ENCODE measurements around the gene DSPP. TPM values are rescaled to one million over a fixed set of nuclear protein-coding genes. Genes with fewer than 3 reads are reported as not detected.

Gene DSPP
- total RNA-seq, 4 donors from 2014 or later, result not detected

DNA sequence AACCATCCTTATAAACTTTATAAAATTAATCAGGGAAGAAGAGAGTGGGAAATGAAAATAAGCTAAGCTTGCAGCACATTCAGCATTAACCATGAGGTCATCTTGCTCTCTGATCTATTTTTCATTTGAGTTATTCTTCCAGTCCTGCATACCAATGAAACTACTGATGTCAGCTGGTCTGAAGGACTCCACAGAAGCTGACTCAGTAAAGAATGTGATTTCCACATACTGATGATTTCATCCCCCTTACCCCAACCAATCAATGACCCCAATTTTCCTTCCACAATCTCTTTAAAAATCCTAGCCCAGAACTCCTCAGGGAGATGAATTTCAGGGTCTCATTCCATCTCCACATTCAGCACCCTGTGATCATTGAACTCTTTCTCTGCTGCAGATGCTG is 18.8 kb upstream of the DSPP start:
- Histone ChIP-seq H3K4me1 (no peaks in the 10 kb centered on the region), H3K27me3 (no peaks in the 10 kb centered on the region), H3K27ac (no peak overlapping the region), H3K9me3 (no peaks in the 10 kb centered on the region), H3K4me3 (no peak overlapping the region), H3K36me3 (no peaks in the 10 kb centered on the region)
- ATAC-seq, result peak; percentile 75 to 85
- intact Hi-C loops (cut with DNase I; ENCODE audit: low total_unique reads) (no loop called here), in situ Hi-C loops (cut with MboI; ENCODE audit: low sequenced_read_pairs in 4 of 4) (no loop called here)
- no peak for TF ChIP-seq POLR2A (IDR thresholded peaks at IDR 0.05)
- TF ChIP-seq, protein P1, sequence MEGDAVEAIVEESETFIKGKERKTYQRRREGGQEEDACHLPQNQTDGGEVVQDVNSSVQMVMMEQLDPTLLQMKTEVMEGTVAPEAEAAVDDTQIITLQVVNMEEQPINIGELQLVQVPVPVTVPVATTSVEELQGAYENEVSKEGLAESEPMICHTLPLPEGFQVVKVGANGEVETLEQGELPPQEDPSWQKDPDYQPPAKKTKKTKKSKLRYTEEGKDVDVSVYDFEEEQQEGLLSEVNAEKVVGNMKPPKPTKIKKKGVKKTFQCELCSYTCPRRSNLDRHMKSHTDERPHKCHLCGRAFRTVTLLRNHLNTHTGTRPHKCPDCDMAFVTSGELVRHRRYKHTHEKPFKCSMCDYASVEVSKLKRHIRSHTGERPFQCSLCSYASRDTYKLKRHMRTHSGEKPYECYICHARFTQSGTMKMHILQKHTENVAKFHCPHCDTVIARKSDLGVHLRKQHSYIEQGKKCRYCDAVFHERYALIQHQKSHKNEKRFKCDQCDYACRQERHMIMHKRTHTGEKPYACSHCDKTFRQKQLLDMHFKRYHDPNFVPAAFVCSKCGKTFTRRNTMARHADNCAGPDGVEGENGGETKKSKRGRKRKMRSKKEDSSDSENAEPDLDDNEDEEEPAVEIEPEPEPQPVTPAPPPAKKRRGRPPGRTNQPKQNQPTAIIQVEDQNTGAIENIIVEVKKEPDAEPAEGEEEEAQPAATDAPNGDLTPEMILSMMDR (IDR thresholded peaks at IDR 0.05 in 4 of 5, conservative IDR thresholded peaks at IDR 0.05 in 1 of 5), result no peak
- no peak for DNase-seq

DNA sequence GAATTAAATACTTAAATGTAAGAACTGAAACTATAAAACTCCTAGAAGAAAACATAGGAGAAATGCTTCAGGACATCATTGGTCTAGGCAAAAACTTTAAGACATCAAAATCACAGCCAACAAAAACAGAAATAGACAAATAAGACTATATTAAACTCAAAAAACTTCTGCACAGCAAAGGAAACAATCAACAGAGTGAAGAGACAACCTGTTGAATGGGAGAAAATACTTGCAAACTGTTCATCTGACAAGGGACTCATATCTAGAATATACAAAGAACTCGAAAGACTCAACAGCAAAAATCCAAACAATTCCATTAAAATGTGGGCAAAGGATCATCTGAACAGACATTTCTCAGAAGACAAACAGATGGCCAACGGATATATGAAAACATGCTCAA is 16.2 kb upstream of the DSPP start:
- in situ Hi-C loops (cut with MboI; ENCODE audit: low sequenced_read_pairs in 4 of 4), result no loop called here
- H3K27me3 ChIP-seq, result no peaks in the 10 kb centered on the region
- no peak for TF ChIP-seq POLR2A (IDR thresholded peaks at IDR 0.05)
- TF ChIP-seq, protein P1 (IDR thresholded peaks at IDR 0.05 in 4 of 5, conservative IDR thresholded peaks at IDR 0.05 in 1 of 5), result no peak
- H3K4me1 ChIP-seq, result no peaks in the 10 kb centered on the region
- H3K4me3 ChIP-seq, result no peak overlapping the region
- no peak for DNase-seq
- no peaks in the 10 kb centered on the region for H3K36me3 ChIP-seq
- intact Hi-C loops (cut with DNase I; ENCODE audit: low total_unique reads), result no loop called here
- no peak overlapping the region for H3K27ac ChIP-seq
- no peaks in the 10 kb centered on the region for H3K9me3 ChIP-seq
- no peak for ATAC-seq

DNA sequence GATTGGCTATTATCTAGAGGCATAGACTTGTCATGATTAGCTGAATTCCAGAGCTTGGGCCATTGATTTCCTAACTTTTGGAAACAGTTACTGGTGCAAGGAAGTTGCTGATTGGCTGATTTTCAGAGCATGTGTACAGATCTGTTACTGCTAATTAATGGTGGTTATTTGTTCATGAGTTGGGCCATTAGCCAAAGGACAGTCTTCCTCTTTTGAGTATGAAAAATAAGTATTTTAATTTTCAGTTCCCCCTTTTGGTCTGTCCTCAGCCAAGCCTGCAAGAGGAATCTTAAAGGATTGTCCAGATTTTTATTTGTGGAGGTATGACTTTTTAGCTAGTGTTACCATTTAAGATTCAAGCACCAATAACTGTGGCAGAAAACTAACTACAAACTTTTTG is 7.0 kb upstream of the DSPP start:
- no peak overlapping the region for H3K4me3 ChIP-seq
- no peaks in the 10 kb centered on the region for H3K36me3 ChIP-seq
- H3K9me3 ChIP-seq, result no peaks in the 10 kb centered on the region
- H3K4me1 ChIP-seq, result no peaks in the 10 kb centered on the region
- intact Hi-C loops (cut with DNase I; ENCODE audit: low total_unique reads), result no loop called here
- no peaks in the 10 kb centered on the region for H3K27me3 ChIP-seq
- no peak for DNase-seq
- no peak overlapping the region for H3K27ac ChIP-seq
- no peak for ATAC-seq
- TF ChIP-seq POLR2A (IDR thresholded peaks at IDR 0.05), result no peak
- TF ChIP-seq, protein P1 (IDR thresholded peaks at IDR 0.05 in 4 of 5, conservative IDR thresholded peaks at IDR 0.05 in 1 of 5), result no peak
- in situ Hi-C loops (cut with MboI; ENCODE audit: low sequenced_read_pairs in 4 of 4), result no loop called here

DNA sequence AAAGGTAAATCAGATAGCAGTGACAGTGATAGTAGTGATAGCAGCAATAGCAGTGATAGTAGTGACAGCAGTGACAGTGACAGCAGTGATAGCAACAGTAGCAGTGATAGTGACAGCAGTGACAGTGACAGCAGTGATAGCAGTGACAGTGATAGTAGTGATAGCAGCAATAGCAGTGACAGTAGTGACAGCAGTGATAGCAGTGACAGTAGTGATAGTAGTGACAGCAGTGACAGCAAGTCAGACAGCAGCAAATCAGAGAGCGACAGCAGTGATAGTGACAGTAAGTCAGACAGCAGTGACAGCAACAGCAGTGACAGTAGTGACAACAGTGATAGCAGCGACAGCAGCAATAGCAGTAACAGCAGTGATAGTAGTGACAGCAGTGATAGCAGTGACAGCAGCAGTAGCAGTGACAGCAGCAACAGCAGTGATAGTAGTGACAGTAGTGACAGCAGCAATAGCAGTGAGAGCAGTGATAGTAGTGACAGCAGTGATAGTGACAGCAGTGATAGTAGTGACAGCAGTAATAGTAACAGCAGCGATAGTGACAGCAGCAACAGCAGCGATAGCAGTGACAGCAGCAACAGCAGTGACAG is 6.1 kb downstream of the DSPP start:
- DNase-seq (no peak), ATAC-seq (no peak)
- TF ChIP-seq, protein P1 (IDR thresholded peaks at IDR 0.05 in 4 of 5, conservative IDR thresholded peaks at IDR 0.05 in 1 of 5), result no peak
- Histone ChIP-seq H3K36me3 (no peaks in the 10 kb centered on the region), H3K27ac (no peak overlapping the region), H3K27me3 (no peaks in the 10 kb centered on the region), H3K4me1 (no peaks in the 10 kb centered on the region), H3K9me3 (no peaks in the 10 kb centered on the region), H3K4me3 (no peak overlapping the region)
- intact Hi-C loops (cut with DNase I; ENCODE audit: low total_unique reads) (no loop called here), in situ Hi-C loops (cut with MboI; ENCODE audit: low sequenced_read_pairs in 4 of 4) (no loop called here)

DNA sequence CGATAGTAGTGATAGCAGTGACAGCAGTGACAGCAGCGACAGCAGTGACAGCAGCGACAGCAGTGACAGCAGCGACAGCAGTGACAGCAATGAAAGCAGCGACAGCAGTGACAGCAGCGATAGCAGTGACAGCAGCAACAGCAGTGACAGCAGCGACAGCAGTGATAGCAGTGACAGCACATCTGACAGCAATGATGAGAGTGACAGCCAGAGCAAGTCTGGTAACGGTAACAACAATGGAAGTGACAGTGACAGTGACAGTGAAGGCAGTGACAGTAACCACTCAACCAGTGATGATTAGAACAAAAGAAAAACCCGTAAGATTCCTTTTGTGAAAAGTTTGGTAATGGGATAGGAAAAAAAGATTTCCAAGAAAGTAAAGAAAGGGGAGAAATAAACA is 7.9 kb downstream of the DSPP start:
- no peak for ATAC-seq
- TF ChIP-seq, protein P1 (IDR thresholded peaks at IDR 0.05 in 4 of 5, conservative IDR thresholded peaks at IDR 0.05 in 1 of 5), result no peak
- no peak for TF ChIP-seq POLR2A (IDR thresholded peaks at IDR 0.05)
- intact Hi-C loops (cut with DNase I; ENCODE audit: low total_unique reads), result no loop called here
- no peak for DNase-seq
- no peaks in the 10 kb centered on the region for H3K27me3 ChIP-seq
- H3K36me3 ChIP-seq, result no peaks in the 10 kb centered on the region
- no peaks in the 10 kb centered on the region for H3K9me3 ChIP-seq
- in situ Hi-C loops (cut with MboI; ENCODE audit: low sequenced_read_pairs in 4 of 4), result no loop called here
- H3K4me1 ChIP-seq, result peaks cover 0 to 5% of the 10 kb centered on the region in 2 donors
- no peak overlapping the region for H3K4me3 ChIP-seq
- H3K27ac ChIP-seq, result no peak overlapping the region

All from gastrocnemius medialis (tissue), 4 donors.